Hindlimb muscle (tissue), 1 donor: Measurements from ENCODE around the gene SLC38A10. TPM values are rescaled to one million over a fixed set of nuclear protein-coding genes. Genes with fewer than 3 reads are reported as not detected.
"Not testable (repeated sequence)": the region's sequence is repeated elsewhere in the genome, so short reads cannot be mapped to it uniquely, and the experiment has no call there.

Experiments used
- DNase-seq: peaks from one replicate; pipeline ENCODE4 v3.0.0-alpha.2; 2013
- polyA plus RNA-seq: library from polyadenylated mRNA; unstranded; fragments of 120-200 nt; gene quantifications from one replicate; pipeline ENCODE4 v1.2.1, GENCODE V29; 2013; ENCODE audit not compliant: insufficient read length

The SLC38A10 gene
- polyA plus RNA-seq, 1 donor = 53.2 TPM

- DNase-seq = no peak
Measured at GRCh38 chr17:81311946-81312345, 16.8 kb upstream of the SLC38A10 start.

- no peak for DNase-seq
Measured at GRCh38 chr17:81310949-81311550, 15.9 kb upstream of the SLC38A10 start.

- no peak for DNase-seq
Measured at GRCh38 chr17:81309859-81310839, 15.0 kb upstream of the SLC38A10 start.

GRCh38 chr17:81309140-81309858 lies 14.2 kb upstream of the SLC38A10 start:
- peak; percentile 78 for DNase-seq

GRCh38 chr17:81308784-81309139 lies 13.7 kb upstream of the SLC38A10 start:
- DNase-seq = not testable (repeated sequence)

GRCh38 chr17:81307636-81308560 lies 12.8 kb upstream of the SLC38A10 start:
- no peak for DNase-seq

- no peak for DNase-seq
Measured at GRCh38 chr17:81306898-81307510, 11.9 kb upstream of the SLC38A10 start.

GRCh38 chr17:81306491-81306890 lies 11.4 kb upstream of the SLC38A10 start:
- DNase-seq = no peak

GRCh38 chr17:81305051-81305630 lies 10.0 kb upstream of the SLC38A10 start:
- no peak for DNase-seq

- DNase-seq = no peak
Measured at GRCh38 chr17:81304196-81305015, 9.3 kb upstream of the SLC38A10 start.

GRCh38 chr17:81303385-81303784 lies 8.3 kb upstream of the SLC38A10 start:
- no peak for DNase-seq

- DNase-seq = no peak
Measured at GRCh38 chr17:81302861-81303333, 7.8 kb upstream of the SLC38A10 start.

- DNase-seq = no peak
Measured at GRCh38 chr17:81302324-81302723, 7.2 kb upstream of the SLC38A10 start.

- no peak for DNase-seq
Measured at GRCh38 chr17:81301195-81302144, 6.4 kb upstream of the SLC38A10 start.

- DNase-seq = no peak
Measured at GRCh38 chr17:81300586-81301155, 5.6 kb upstream of the SLC38A10 start.

- DNase-seq = no peak
Measured at GRCh38 chr17:81299846-81300585, 4.9 kb upstream of the SLC38A10 start.

GRCh38 chr17:81298991-81299738 lies 4.1 kb upstream of the SLC38A10 start:
- no peak for DNase-seq
